Peyer's patch (tissue), 4 donors: Measurements from ENCODE around the gene JPH3.

Experiments used
- CTCF ChIP-seq, 6 experiments: fragments of 450-650 bp in 4 of 6; fragments of 200-600 bp in 2 of 6; sonication (generic) in 1 of 6; IDR thresholded peaks; one replicate each; pipeline ENCODE4 v1.5.1; 2017 to 2019; ENCODE audit warnings: antibody characterized with exemption in 6 of 6, mild to moderate bottlenecking in 3 of 6, moderate library complexity in 1 of 6
- POLR2A ChIP-seq, 2 donors: fragments of 450-650 bp; IDR thresholded peaks; one replicate each; pipeline ENCODE4 v1.5.1; 2017; ENCODE audit warnings: antibody characterized with exemption in 2 of 2, mild to moderate bottlenecking in 2 of 2, moderate library complexity in 2 of 2

DNA sequence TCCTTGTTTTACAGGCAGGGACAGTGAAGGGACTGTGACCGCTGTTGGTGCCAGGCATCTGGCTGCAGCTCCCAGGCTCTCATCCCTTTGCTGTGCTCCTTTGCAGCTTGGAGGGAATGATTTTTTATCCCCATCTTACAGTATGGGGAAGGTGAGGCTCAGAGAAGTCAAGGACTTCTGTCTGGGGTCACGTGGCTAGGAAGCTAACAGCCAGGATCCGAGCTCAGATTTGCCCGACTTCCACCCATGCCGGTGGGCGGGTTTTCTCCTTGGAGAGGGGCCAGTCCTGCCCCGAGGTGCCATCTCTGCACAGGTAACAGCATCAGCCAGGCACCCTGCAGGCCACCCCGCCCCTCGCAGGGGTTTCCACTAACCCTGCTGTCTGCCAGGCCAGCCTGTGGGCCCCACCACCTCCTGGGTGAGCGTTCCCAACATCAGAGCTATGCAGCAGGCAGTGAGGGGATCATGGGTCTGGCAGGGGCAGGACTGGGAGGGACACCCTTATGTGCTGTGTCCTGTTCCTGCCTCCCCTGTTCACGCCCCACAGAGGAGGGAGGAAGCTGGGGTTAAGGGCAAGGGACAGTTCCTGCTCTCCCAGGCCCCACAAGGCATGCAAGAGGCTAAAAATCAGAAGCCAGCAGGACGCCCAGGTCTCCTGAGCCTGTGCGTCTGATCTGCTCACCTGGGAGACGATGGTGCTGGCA lies 25.4 kb downstream of the JPH3 start:
- TF ChIP-seq POLR2A (IDR thresholded peaks at IDR 0.05) (no peak), CTCF (IDR thresholded peaks at IDR 0.05) (no peak)
